ENCODE measurements around the gene LRFN4. TPM values are rescaled to one million over a fixed set of nuclear protein-coding genes. Genes with fewer than 3 reads are reported as not detected.

LRFN4 gene
- total RNA-seq, 1 experiment from 2014 or later = 66.7 TPM

- H2AFZ ChIP-seq (ENCODE audit: low read length) = no peak overlapping the region
- H2BK120ac ChIP-seq (ENCODE audit: low read depth, low read length, poor library complexity, severe bottlenecking) = no peak overlapping the region
- no peaks in the 10 kb centered on the region for H3K9me3 Mint-ChIP-seq
- no peak for DNase-seq
- no peaks in the 10 kb centered on the region for H3K79me1 ChIP-seq (ENCODE audit: insufficient read depth, low read depth, low read length, poor library complexity, severe bottlenecking)
- H3K27ac Mint-ChIP-seq = peak overlapping the region in 2 of 3 experiments; percentile 44 to 73; a peak in 4 of 7 replicates
- no CpG with 5 or more reads among the region's 12 CpGs for WGBS (ENCODE audit: extremely low coverage, insufficient read length, low lambda C conversion rate)
- H3K36me3 Mint-ChIP-seq (ENCODE audit: insufficient read depth in 1 of 3, low read depth in 3 of 3) = no peaks in the 10 kb centered on the region
- peaks cover 2% of the 10 kb centered on the region; the same call in 1 of the 2 replicates for H3K4me1 ChIP-seq (ENCODE audit: insufficient read depth, low read length)
- no peak overlapping the region for H3K4me2 ChIP-seq (ENCODE audit: insufficient read depth, insufficient read length, low read length)
- H3K27me3 ChIP-seq (ENCODE audit: insufficient read depth, low read length) = no peaks in the 10 kb centered on the region
- no peak overlapping the region for H3K9ac ChIP-seq (ENCODE audit: extremely low read depth, insufficient read length, low read length)
- H3K9me3 ChIP-seq (ENCODE audit: control insufficient read depth, low read depth, low read length) = no peaks in the 10 kb centered on the region
- no peak overlapping the region for H3K18ac ChIP-seq (ENCODE audit: insufficient read length, low read depth, low read length)
- H4K8ac ChIP-seq (replicated peaks; ENCODE audit: insufficient read length, low read depth, low read length) = no peak overlapping the region
- no peak overlapping the region for H3K23ac ChIP-seq (ENCODE audit: insufficient read length, low read depth, low read length)
- no peak overlapping the region for H3T11ph ChIP-seq (ENCODE audit: low read length)
- no peak overlapping the region for H2BK20ac ChIP-seq (ENCODE audit: low read depth, low read length, poor library complexity, severe bottlenecking)
- no peak overlapping the region for H3K4ac ChIP-seq (ENCODE audit: low read depth, low read length)
- no peak overlapping the region for H2BK5ac ChIP-seq (ENCODE audit: insufficient read length, low read length)
- H2BK15ac ChIP-seq (ENCODE audit: low read depth, low read length) = no peak overlapping the region
- no peak overlapping the region for H2BK12ac ChIP-seq (ENCODE audit: insufficient read length, low read depth, low read length)
- H4K91ac ChIP-seq (ENCODE audit: insufficient read length, low read depth, low read length) = no peak overlapping the region
- no peaks in the 10 kb centered on the region for H3K23me2 ChIP-seq (ENCODE audit: insufficient read length, low read depth, low read length, poor library complexity, severe bottlenecking)
- H3K27ac ChIP-seq (ENCODE audit: insufficient read length, low read depth, low read length) = no peak overlapping the region
- H3K79me2 ChIP-seq (ENCODE audit: insufficient read depth, low read length) = no peaks in the 10 kb centered on the region
- TF ChIP-seq, protein P1, sequence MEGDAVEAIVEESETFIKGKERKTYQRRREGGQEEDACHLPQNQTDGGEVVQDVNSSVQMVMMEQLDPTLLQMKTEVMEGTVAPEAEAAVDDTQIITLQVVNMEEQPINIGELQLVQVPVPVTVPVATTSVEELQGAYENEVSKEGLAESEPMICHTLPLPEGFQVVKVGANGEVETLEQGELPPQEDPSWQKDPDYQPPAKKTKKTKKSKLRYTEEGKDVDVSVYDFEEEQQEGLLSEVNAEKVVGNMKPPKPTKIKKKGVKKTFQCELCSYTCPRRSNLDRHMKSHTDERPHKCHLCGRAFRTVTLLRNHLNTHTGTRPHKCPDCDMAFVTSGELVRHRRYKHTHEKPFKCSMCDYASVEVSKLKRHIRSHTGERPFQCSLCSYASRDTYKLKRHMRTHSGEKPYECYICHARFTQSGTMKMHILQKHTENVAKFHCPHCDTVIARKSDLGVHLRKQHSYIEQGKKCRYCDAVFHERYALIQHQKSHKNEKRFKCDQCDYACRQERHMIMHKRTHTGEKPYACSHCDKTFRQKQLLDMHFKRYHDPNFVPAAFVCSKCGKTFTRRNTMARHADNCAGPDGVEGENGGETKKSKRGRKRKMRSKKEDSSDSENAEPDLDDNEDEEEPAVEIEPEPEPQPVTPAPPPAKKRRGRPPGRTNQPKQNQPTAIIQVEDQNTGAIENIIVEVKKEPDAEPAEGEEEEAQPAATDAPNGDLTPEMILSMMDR (conservative IDR thresholded peaks at IDR 0.05) = no peak
- H3K56ac ChIP-seq (ENCODE audit: insufficient read length, low read depth, low read length) = no peak overlapping the region
- H3K14ac ChIP-seq (ENCODE audit: insufficient read depth, low read length) = no peak overlapping the region
- no peak overlapping the region for H2AK5ac ChIP-seq (ENCODE audit: insufficient read length, low read length)
- no peaks in the 10 kb centered on the region; the same call in 1 of the 2 replicates for H3K27me3 Mint-ChIP-seq (ENCODE audit: low read depth)
- no peak overlapping the region for H3K4me3 Mint-ChIP-seq
- no peaks in the 10 kb centered on the region for H4K20me1 ChIP-seq (ENCODE audit: control insufficient read depth, insufficient read depth, insufficient read length)
- peaks cover 39 to 61% of the 10 kb centered on the region in 2 experiments for H3K4me1 Mint-ChIP-seq
- no peak overlapping the region for H4K5ac ChIP-seq (ENCODE audit: insufficient read length, low read depth, low read length)
Observed at GRCh38 chr11:66878474-66878873, 21.6 kb downstream of the LRFN4 start.

Measured in H9 (cell line).